Heart right ventricle (tissue), 16 donors: ENCODE measurements around the gene B4GALT2. TPM values are rescaled to one million over a fixed set of nuclear protein-coding genes. Genes with fewer than 3 reads are reported as not detected.

Experiments used
- ATAC-seq, 8 donors: fragments of 200-7000 bp; cut with Tn5 transposase; one replicate each; pipeline ENCODE4 v1.9.1; 2020; ENCODE audit warnings: mild to moderate bottlenecking in 8 of 8, moderate library complexity in 8 of 8, moderate number of reproducible peaks in 1 of 8
- DNase-seq, 2 donors: peaks; one replicate each; pipeline ENCODE4 v3.0.0-alpha.2; 2020
- H3K27ac ChIP-seq, 10 donors: fragments of 200-600 bp; sonication (generic) in 2 of 10; one replicate each; pipeline versions ENCODE4 v1.5.0 to v1.8.0; 2020 to 2022; ENCODE audit warnings: mild to moderate bottlenecking in 3 of 10
- H3K27me3 ChIP-seq, 7 donors: fragments of 200-600 bp; one replicate each; pipeline ENCODE4 v1.8.0; 2021 to 2022; ENCODE audit warnings: mild to moderate bottlenecking in 2 of 7
- H3K36me3 ChIP-seq, 9 donors: fragments of 200-600 bp; sonication (generic) in 1 of 9; one replicate each; pipeline versions ENCODE4 v1.5.0 to v1.8.0; 2020 to 2022; ENCODE audit warnings: mild to moderate bottlenecking in 2 of 9
- H3K4me1 ChIP-seq, 9 donors: fragments of 200-600 bp; sonication (generic) in 1 of 9; one replicate each; pipeline versions ENCODE4 v1.5.0 to v1.8.0; 2020 to 2022; ENCODE audit warnings: mild to moderate bottlenecking in 4 of 9
- H3K4me3 ChIP-seq, 10 donors: fragments of 200-600 bp; sonication (generic) in 2 of 10; one replicate each; pipeline versions ENCODE4 v1.5.0 to v1.8.0; 2020 to 2022; ENCODE audit warnings: mild to moderate bottlenecking in 7 of 10, moderate library complexity in 2 of 10
- H3K9me3 ChIP-seq, 11 donors: fragments of 200-600 bp in 10 of 11; sonication (generic) in 2 of 11; one replicate each; pipeline versions ENCODE4 v1.5.0 to v1.8.0; 2013 to 2022; ENCODE audit warnings: mild to moderate bottlenecking in 2 of 11, control low read depth in 1 of 11, moderate library complexity in 1 of 11
- CTCF ChIP-seq, 9 donors: fragments of 200-600 bp; sonication (generic) in 2 of 9; IDR thresholded peaks; one replicate each; pipeline versions ENCODE4 v1.5.0 to v1.8.0; 2021 to 2022; ENCODE audit warnings: antibody characterized with exemption in 9 of 9, mild to moderate bottlenecking in 5 of 9, moderate library complexity in 1 of 9
- WGBS, 2 donors: extraction: QIAGEN DNeasy Blood & Tissue Kit; methylation state at CpG; one replicate each; pipeline ENCODE4 v1.1.7; 2013; ENCODE audit warnings: inconsistent platforms in 1 of 2; 5-methylcytosine and 5-hydroxymethylcytosine counted together
- intact Hi-C, 10 donors: fragments of 100-400 bp; cut with DNase I; formaldehyde crosslinking; loops; one replicate each; pipeline versions ENCODE4 v1.11.1 to v1.14.2; 2022
- polyA plus RNA-seq, 2 donors: library from polyadenylated mRNA; stranded (reverse); fragments of 200-250 nt; gene quantifications; one replicate each; pipeline ENCODE4 v1.2.3, GENCODE V29; 2013
- total RNA-seq, 10 donors: library from RNA; stranded (reverse); fragmentation: NEBNext Ultra II Directional in 3 of 10; extraction: Animal tissue kit (Norgen Biotek cat#: 25700) in 3 of 10; gene quantifications; one replicate each; pipeline versions ENCODE4 v1.2.1 to v1.2.4, GENCODE V29; 2021 to 2023
- donor health status: Arrhythmogenic right ventricular cardiomyopathy.
- donor health status: ischemic (EF 13 %, LVEDD 7.1; RV severe dilation, severe dysfunction).
- donor health status: healthy with polysubstance abuse.
- donor health status: DM: no; HTN: yes; CAD: no.
- donor health status: DM: no; HTN: no; CAD: no.
- donor health status: ischemic (EF 25% LVEDD 6.9; RV normal size, moderate dysfunction).
- donor health status: ischemic (EF 25% LVEDD 5.7; RV mildly dilated, moderate dysfunction).
- donor health status: healthy.
- donor health status: DM: yes; HTN: yes; CAD: no.
- donor health status: Ischemic cardiomyopathy.
- donor health status: ischemic (EF 35%, LVEDD 5.7; RV mildly dilated, moderate dysfunction).
- donor health status: nonischemic (EF 11% LVEDD 7.7; RV severe dilation, severe dysfunction).
- donor health status: DM: yes; HTN: yes; CAD: no.
- donor health status: PGD.
- donor health status: ischemic (EF 29% LVEDD 5.4; RV normal size, mild dysfunction).
- donor health status: nonischemic (EF 23%, LVEDD 6.1; RV moderate dilation, normal function).

Gene B4GALT2
- total and polyA plus RNA-seq, 12 donors, result 25.4 to 50.8 (median 38.6) TPM

GRCh38 chr1:43934101-43934985, 44.7 kb upstream of the B4GALT2 start:
- H3K4me1 ChIP-seq, result peaks cover 6 to 40% (median 23%) of the 10 kb centered on the region in 9 donors
- peak overlapping the region in 1 of 10 donors; percentile 9 for H3K27ac ChIP-seq
- H3K9me3 ChIP-seq, result no peaks in the 10 kb centered on the region
- intact Hi-C loops, result loop anchor here in 9 of 10 donors (1.0 to 10.0 kb wide), 7 partner anchors 171 to 410 kb away; partner anchors contain the start of gene PTPRF (in 1 of the 9)
- DNase-seq (peak; percentile 44 to 55), ATAC-seq (peak in 7 of 8 donors; percentile 46 to 75 (median 62))
- peak overlapping the region in 4 of 10 donors; percentile 36 to 44 (median 42) for H3K4me3 ChIP-seq
- TF ChIP-seq CTCF (IDR thresholded peaks at IDR 0.05), result peak; percentile 72 to 87 (median 78)
- WGBS, 2 donors, result 27 to 35% methylated on average over 13 of the region's 13 CpGs
- H3K27me3 ChIP-seq, result peaks cover 0 to 41% (median 26%) of the 10 kb centered on the region in 7 donors
- H3K36me3 ChIP-seq, result peaks cover 0 to 5% (median 0%) of the 10 kb centered on the region in 9 donors

- peaks cover 6 to 42% (median 23%) of the 10 kb centered on the region in 9 donors for H3K4me1 ChIP-seq
- no peaks in the 10 kb centered on the region for H3K9me3 ChIP-seq
- WGBS, 2 donors, result 43 to 50% methylated on average over 5 of the region's 5 CpGs
- ATAC-seq, result no peak
- TF ChIP-seq CTCF (IDR thresholded peaks at IDR 0.05), result peak in 3 of 9 donors; percentile 1 to 7 (median 5)
- intact Hi-C loops, result loop anchor here (1.0 to 10.0 kb wide), 8 partner anchors 172 to 410 kb away; partner anchors contain the start of gene PTPRF (in 1 of the 10)
- no peak for DNase-seq
- no peak overlapping the region for H3K4me3 ChIP-seq
- peaks cover 0 to 4% (median 0%) of the 10 kb centered on the region in 9 donors for H3K36me3 ChIP-seq
- peaks cover 0 to 41% (median 26%) of the 10 kb centered on the region in 7 donors for H3K27me3 ChIP-seq
- H3K27ac ChIP-seq, result no peak overlapping the region
Observed at GRCh38 chr1:43934986-43935324, 44.1 kb upstream of the B4GALT2 start.

GRCh38 chr1:43935711-43936427, 43.1 kb upstream of the B4GALT2 start:
- no peak for TF ChIP-seq CTCF (IDR thresholded peaks at IDR 0.05)
- Histone ChIP-seq H3K27ac (no peak overlapping the region), H3K4me3 (peak overlapping the region in 9 of 10 donors; percentile 32 to 56 (median 46)), H3K36me3 (no peaks in the 10 kb centered on the region), H3K9me3 (no peaks in the 10 kb centered on the region), H3K4me1 (peaks cover 6 to 42% (median 23%) of the 10 kb centered on the region in 9 donors), H3K27me3 (peaks cover 0 to 41% (median 26%) of the 10 kb centered on the region in 7 donors)
- intact Hi-C loops, result loop anchor here in 7 of 10 donors (2.0 to 10.0 kb wide), 5 partner anchors 173 to 411 kb away; partner anchors contain the start of gene PTPRF (in 1 of the 7)
- DNase-seq (no peak), ATAC-seq (no peak)
- 10 to 11% methylated on average over 41 to 48 of the region's 48 CpGs for WGBS, 2 donors
